Neural cell (in vitro differentiated cells): ENCODE measurements around the gene TFRC.

ENCODE experiments used
- EZH2 ChIP-seq: fragments of 200-600, 300-800 bp; shearing (Covaris generic), sonication (generic); IDR thresholded peaks from 2 replicates; pipeline ENCODE4 v1.6.1; 2014; ENCODE audit warnings: antibody characterized with exemption, low read length, borderline replicate concordance, mild to moderate bottlenecking; ENCODE audit not compliant: insufficient read depth, poor library complexity, severe bottlenecking
- POLR2AphosphoS5 ChIP-seq: IDR thresholded peaks from 2 replicates; pipeline ENCODE4 v1.6.1; 2012
- TAF1 ChIP-seq: IDR thresholded peaks from 2 replicates; pipeline ENCODE4 v1.6.1; 2012; ENCODE audit warnings: low read depth

DNA sequence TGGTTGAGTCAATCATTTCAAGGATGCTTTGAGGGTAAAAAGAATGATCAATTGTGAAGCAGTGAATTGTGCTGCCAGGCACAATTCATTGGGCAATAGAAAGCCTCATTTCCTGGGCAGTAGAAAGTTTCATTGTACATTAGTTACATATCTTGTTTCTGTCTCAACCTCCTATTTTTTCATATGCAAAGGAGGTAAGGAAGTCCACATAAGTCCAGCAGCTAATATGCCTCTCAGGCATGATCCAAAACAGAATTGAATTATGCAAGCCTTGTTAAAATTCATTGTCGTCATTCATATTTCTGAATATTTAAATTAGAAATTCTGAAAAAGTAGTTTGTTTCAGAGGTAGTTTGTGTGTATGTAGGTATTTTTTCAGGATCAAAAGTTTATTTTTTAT is 65.8 kb downstream of the TFRC start:
- no peak for TF ChIP-seq EZH2
- no peak for TF ChIP-seq POLR2AphosphoS5
- no peak for TF ChIP-seq TAF1
